ENCODE data around the gene TRIO. TPM values are rescaled to one million over a fixed set of nuclear protein-coding genes. Genes with fewer than 3 reads are reported as not detected.

Gene TRIO
- total RNA-seq, 2 experiments from 2014 or later = 3.7 to 4.2 TPM

- ChIA-PET POLR2A (no interaction called here), CTCF (no interaction called here)
These were observed 360.0 kb downstream of the TRIO start for GRCh38 chr5:14503017-14503680.

GRCh38 chr5:14503681-14504331, 360.7 kb downstream of the TRIO start:
- ChIA-PET POLR2A (no interaction called here), CTCF (no interaction called here)

GRCh38 chr5:14504332-14504727, 361.2 kb downstream of the TRIO start:
- ChIA-PET CTCF (no interaction called here), POLR2A (no interaction called here)

DNA sequence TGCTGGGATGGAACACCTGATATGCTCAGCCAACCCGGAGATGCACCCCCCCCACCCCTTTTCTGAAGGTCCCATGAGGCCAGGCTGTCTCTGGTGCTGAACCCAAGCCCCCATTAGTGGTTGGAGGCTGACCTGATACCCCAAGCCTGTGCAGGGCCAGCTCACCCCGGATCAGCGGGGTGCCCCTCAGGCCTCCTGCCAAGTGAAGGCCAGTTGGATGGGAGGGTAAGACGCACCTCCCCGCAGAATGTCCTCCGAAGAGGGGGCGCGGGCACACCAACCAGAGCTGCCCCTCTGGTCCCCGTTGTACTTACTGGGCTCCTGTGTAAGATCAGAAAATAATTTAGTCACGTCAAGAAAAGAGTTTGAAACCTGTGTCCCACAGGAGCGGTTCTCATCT, 361.7 kb downstream of the TRIO start:
- ChIA-PET POLR2A (no interaction called here), CTCF (no interaction called here)

GRCh38 chr5:14505310-14506139, 362.4 kb downstream of the TRIO start:
- ChIA-PET POLR2A (no interaction called here), CTCF (no interaction called here)

GRCh38 chr5:14506140-14506538, 363.0 kb downstream of the TRIO start:
- POLR2A ChIA-PET = no interaction called here
- CTCF ChIA-PET = no interaction called here

DNA sequence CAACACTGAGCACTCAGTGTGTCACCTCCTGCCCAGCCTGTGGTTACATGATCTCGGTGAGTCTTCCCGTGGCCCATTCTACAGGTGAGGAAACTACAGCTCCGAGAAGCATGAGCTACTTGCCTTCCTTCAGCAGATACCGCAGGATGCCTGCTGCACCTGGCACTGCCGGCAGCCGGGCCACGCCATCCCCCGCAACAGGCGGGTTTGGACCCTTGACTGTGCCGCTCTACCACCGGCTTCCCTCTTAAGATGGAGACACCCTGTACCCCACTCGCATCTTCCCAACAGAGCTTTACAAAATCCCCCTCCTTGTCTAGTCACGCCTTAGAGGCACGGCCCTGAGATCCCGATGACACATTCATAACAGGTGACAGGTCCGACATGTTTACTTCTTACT, 363.5 kb downstream of the TRIO start:
- POLR2A ChIA-PET = no interaction called here
- CTCF ChIA-PET = no interaction called here

DNA sequence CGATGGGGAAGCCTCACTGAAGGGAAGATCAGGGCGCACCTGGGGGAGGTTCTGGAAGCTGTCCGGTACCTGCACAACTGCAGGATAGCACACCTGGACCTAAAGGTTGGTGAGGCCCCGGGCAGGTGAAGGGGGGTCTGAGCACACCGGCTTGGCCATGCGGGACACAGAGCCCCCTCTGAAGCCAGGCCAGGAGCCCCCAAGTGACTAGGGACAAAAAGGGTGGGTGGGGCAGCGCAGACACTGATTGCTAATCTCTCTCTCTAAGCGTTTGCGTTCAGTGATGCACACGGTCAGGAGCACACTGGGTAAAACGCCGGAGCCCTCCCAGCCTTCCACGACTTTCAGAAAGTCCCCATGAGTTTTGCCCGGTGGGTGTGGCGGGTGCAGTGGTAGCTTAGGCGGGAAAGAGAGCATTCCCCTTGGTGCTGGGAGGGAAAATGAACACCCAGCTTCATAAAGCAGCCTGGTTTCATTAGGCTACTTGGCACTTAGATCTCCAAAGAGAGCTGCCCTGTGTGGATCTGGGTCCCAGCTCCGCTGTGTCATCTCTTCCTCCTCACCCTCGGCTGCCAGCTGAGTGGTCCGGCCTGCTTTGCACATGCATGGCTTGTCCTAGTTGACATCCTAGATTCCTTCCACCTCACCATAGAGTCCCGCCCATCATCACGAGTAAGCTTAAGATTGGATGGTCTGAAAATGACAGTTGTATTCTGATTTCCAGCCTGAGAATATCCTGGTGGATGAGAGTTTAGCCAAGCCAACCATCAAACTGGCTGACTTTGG, 364.2 kb downstream of the TRIO start:
- POLR2A ChIA-PET = no interaction called here
- CTCF ChIA-PET = no interaction called here

- POLR2A ChIA-PET = no interaction called here
- CTCF ChIA-PET = no interaction called here
These were observed 364.9 kb downstream of the TRIO start for GRCh38 chr5:14508046-14508445.

DNA sequence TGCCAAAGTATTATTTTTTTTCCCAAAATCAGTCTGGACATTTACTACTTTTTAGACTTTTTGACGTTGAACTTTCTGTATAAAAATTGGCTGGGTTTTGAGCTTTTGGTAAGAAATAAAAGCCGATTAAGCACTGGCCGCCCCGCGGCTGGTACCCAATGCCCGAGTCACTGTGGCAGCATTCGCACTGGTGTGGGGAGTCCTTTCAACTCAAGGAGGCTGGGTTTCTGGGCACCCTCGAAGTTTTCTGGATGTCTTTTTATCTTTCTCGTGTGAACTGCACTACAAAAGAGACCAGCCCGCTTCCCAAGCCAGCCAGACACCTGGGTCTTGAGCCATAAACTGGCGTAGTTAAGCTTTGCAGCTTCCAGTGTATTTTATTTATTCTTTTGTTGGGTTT, 366.4 kb downstream of the TRIO start:
- ChIA-PET CTCF (no interaction called here), POLR2A (no interaction called here)

DNA sequence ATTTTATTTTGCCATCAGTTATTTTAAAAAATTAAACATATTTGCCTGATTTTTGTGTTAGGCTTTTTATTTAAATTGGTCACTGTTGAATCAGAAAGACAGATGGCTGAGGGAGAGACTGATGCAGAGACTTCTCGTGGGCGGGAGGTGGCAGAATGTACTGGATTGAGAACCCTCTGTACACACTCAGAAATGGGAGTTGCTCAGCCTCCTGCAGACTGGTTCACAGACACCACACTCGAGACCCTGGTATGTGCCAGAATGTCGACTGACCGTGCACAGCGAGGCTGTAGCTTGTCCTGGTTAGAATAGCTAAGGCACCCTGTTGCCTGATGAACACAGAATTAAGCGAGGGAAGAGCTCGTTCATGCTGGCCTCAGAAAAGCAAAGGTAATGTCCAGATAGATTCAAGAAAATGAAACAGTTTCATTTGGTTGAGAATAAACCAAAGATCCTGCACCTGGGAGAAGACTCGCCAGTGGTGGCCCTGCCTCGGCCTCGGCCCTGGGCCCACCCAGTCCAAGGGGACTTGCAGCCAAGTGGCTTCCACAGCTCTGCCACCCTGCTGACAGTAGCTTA, 367.1 kb downstream of the TRIO start:
- ChIA-PET CTCF (no interaction called here), POLR2A (no interaction called here)

DNA sequence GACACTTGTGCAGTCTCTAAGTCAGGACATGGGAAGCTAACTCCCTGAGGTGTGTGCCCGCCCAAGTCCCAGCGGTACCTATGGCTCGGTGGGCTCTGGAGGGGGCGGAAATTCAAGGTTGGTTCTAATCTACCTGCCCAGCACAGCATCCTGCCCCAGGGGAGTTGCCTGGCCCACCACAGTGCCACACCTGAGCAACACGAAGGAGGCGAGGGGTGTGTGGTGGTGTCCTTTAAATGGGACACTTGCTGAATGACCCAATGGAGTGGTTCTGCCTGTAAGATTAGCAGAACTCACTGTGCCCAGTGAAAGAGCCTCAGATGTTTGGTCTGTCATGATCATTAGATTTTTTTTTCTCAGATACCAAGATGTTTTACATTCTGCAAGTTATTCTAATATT, 367.7 kb downstream of the TRIO start:
- ChIA-PET CTCF (no interaction called here), POLR2A (no interaction called here)

GRCh38 chr5:14512574-14512973, 369.4 kb downstream of the TRIO start:
- POLR2A ChIA-PET = no interaction called here
- CTCF ChIA-PET = no interaction called here

DNA sequence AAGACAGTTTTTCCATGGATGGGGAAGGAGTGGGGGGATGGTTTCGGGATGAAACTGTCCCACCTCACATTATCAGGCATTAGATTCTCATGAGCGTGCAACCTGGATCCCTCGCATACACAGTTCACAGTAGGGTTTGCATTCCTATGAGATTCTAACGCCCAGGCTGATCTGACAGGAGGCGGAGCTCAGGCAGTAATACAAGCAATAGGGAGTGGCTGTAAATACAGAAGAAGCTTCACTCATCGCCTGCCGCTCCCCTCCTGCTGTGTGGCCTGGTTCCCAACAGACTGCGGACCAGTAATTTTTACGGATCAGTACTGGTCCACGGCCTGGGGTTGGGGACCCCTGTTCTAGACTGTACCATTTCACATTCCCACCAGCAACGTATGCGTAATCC, 370.1 kb downstream of the TRIO start:
- POLR2A ChIA-PET = no interaction called here
- CTCF ChIA-PET = no interaction called here

GRCh38 chr5:14516901-14517300, 373.8 kb downstream of the TRIO start:
- ChIA-PET CTCF (no interaction called here), POLR2A (no interaction called here)

DNA sequence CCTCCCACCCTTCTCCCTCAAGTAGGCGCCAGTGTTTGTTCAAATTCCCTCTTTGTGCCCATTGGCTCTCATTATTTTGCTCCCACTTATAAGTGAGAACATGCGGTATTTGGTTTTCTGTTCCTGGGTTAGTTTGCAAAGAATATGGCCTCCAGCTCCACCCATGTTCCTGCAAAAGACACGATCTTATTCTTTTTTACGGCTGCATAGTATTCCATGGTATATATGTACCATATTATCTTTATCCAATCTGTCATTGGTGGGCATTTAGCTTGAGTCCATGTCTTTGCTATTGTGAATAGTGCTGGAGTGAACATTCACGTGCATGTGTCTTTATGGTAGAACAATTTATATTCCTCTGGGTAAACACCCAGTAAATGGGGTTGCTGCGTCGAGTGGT, 375.5 kb downstream of the TRIO start:
- CTCF ChIA-PET = interaction anchor here (0.7 kb wide), 1 partner anchor 54 kb away, joined by 3 read pairs; no protein-coding TSS in a partner anchor

DNA sequence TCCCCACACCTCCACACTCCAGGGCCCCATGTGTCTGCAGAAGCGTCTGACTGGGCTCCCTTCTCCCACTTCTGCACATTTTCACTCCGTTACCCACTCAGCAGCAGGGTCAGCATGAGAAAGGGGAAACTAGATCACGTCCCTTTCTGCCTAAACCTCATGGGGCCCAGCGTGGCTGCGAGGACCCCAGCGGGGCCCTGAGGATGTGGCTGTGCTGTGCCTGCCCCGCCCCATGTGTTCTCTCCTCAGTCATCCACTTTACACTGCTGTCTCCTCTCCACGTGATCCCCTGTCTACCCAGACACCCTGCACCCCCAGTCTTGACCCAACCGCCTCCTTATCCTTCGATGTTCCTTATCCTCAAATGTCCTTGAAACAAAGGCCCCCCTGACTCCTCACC, 378.6 kb downstream of the TRIO start:
- CTCF ChIA-PET = no interaction called here
- POLR2A ChIA-PET = no interaction called here

More for the DNA sequence above, 375.5 kb downstream of the TRIO start:
- POLR2A ChIA-PET = no interaction called here

DNA sequence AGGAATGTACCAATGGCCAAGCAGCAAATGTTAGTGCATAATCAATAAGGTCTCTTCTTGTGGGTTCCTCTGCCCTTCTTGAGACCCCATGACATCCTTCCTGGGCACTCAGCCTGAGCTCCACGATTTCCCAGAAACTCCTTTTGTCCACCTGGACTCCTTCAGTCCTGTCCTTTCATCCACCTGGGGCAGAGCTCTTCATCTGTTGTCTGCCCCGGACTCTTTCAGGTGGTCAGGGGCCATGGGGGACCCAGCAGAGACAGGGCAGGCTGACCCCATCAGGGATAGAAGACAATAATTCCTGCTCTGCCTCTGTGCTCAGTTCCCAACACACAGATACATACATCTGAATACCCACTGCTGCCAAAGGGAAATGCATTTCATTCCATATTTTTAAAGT, 379.6 kb downstream of the TRIO start:
- ChIA-PET POLR2A (no interaction called here), CTCF (no interaction called here)

DNA sequence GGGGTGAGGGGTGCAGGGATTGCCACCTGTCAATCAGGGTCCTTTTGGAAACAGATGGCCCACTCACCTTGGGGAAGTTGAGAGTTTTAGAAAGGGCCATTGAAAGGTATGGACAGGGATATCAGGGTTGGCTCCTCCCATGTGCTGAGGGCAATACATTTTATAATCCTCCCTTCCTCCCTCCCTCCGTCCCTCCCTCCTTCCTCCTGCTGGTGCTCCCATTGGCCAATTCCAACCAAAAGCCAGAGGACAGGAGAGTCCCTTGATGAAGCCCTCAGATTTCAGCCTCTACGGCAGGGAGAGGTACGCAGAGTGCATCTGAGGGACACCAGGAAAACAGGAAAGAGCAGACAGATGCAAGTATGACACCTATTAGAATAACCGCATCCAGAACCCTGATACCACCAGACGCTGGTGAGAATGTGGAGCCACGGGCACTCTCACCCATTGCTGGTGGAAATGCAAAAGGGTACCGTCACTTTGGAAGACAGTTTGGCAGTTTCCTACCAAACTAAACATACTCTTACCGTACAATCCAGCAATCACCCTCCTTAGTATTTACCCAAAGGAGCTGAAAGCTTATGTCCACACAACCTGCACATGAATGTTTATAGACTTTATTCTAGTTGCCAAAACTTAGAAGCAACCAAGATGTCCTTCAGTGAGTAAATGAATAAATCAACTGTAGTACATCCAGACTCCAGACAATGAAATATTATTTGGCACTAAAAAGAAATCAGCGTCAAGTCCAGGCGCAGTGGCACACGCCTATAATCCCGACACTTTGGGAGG, 380.3 kb downstream of the TRIO start:
- ChIA-PET POLR2A (no interaction called here), CTCF (no interaction called here)

- ChIA-PET POLR2A (no interaction called here), CTCF (no interaction called here)
These were observed 382.3 kb downstream of the TRIO start for GRCh38 chr5:14525397-14525796.
